Fibroblast of skin of right biceps (primary cell): ENCODE results near the gene PERM1.
"Not testable (repeated sequence)": the region's sequence is repeated elsewhere in the genome, so short reads cannot be mapped to it uniquely, and the experiment has no call there.

Experiments
- DNase-seq: peaks from one replicate; pipeline ENCODE4 v3.0.0-alpha.2; 2013

Gene PERM1

GRCh38 chr1:981955-982558, at the start of gene PERM1:
Gene PERM1 (minus strand): TSS chr1:982093. CDS start chr1:981029, 1,064 bp downstream.
- DNase-seq, result no peak

GRCh38 chr1:1030867-1031658, 49.2 kb upstream of the PERM1 start:
- DNase-seq, result not testable (repeated sequence)

GRCh38 chr1:1027791-1028190, 45.9 kb upstream of the PERM1 start:
- no peak for DNase-seq

- DNase-seq, result no peak
Observed at GRCh38 chr1:1026599-1027413, 44.9 kb upstream of the PERM1 start.

- DNase-seq, result no peak
Observed at GRCh38 chr1:1025730-1026129, 43.8 kb upstream of the PERM1 start.

GRCh38 chr1:1024771-1025699, 43.1 kb upstream of the PERM1 start:
- DNase-seq, result peak; percentile 66

- DNase-seq, result no peak
Observed at GRCh38 chr1:1024149-1024770, 42.4 kb upstream of the PERM1 start.

- no peak for DNase-seq
Observed at GRCh38 chr1:1023700-1024099, 41.8 kb upstream of the PERM1 start.

- DNase-seq, result no peak
Observed at GRCh38 chr1:1022302-1023009, 40.6 kb upstream of the PERM1 start.

- DNase-seq, result peak; percentile 36
Observed at GRCh38 chr1:1021920-1022259, 40.0 kb upstream of the PERM1 start.

- DNase-seq, result peak; percentile 87
Observed at GRCh38 chr1:1021010-1021919, 39.4 kb upstream of the PERM1 start.

GRCh38 chr1:1020415-1021009, 38.6 kb upstream of the PERM1 start:
- no peak for DNase-seq

- DNase-seq, result no peak
Observed at GRCh38 chr1:1020000-1020404, 38.1 kb upstream of the PERM1 start, which contains the start of gene AGRN. Gene AGRN (plus strand): TSS chr1:1020120. CDS start chr1:1020173, 53 bp downstream.

- DNase-seq, result peak; percentile 86
Observed at GRCh38 chr1:1019122-1019999, 37.5 kb upstream of the PERM1 start.

- not testable (repeated sequence) for DNase-seq
Observed at GRCh38 chr1:1018321-1018685, 36.4 kb upstream of the PERM1 start.

- not testable (repeated sequence) for DNase-seq
Observed at GRCh38 chr1:1017397-1018320, 35.8 kb upstream of the PERM1 start.
